Epithelial cell of proximal tubule (primary cell): ENCODE data around the gene AKT3. TPM values are rescaled to one million over a fixed set of nuclear protein-coding genes. Genes with fewer than 3 reads are reported as not detected.
A peak's percentile ranks its signal among the peaks of the same experiment; 100 is the strongest.

Experiments used
- DNase-seq: peaks from one replicate; pipeline ENCODE4 v3.0.0-alpha.2; 2011; ENCODE audit warnings: low read depth
- H3K4me3 ChIP-seq: 2 replicates; pipeline ENCODE4 v1.5.1; 2011; ENCODE audit warnings: low read depth, mild to moderate bottlenecking, low read length
- total RNA-seq: library from RNA; depleted of rRNA; stranded (reverse); fragments of >200 nt; gene quantifications from 2 replicates; pipeline ENCODE4 v1.2.3, GENCODE V29; 2015
- TF ChIP-seq, protein P1 (sequence below): conservative IDR thresholded peaks from 2 replicates; pipeline ENCODE4 v1.5.1; 2012; ENCODE audit warnings: low read depth, mild to moderate bottlenecking, low read length

Gene AKT3
- total RNA-seq, 1 donor from 2014 or later, result 12.2 TPM

DNA sequence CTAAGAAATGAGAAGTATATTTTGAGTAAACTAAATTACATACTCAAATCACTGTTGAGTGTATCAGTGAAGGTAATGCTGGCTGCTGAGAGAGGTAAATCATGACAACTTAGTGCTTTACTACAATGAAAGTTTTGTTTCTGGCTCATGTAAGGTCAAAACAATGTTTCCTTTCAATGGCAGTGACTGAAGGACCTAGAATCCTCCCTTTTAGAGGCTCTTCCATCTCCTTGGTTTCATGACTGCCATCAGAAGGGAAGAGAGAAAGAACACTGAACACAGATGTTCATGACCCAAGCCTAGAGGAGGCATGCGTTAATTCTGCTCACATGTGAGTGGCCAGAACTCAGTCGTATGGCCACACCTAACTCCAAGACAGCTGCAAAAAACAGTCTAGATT lies 130.6 kb downstream of the AKT3 start:
- H3K4me3 ChIP-seq, result no peak overlapping the region
- TF ChIP-seq, protein P1, sequence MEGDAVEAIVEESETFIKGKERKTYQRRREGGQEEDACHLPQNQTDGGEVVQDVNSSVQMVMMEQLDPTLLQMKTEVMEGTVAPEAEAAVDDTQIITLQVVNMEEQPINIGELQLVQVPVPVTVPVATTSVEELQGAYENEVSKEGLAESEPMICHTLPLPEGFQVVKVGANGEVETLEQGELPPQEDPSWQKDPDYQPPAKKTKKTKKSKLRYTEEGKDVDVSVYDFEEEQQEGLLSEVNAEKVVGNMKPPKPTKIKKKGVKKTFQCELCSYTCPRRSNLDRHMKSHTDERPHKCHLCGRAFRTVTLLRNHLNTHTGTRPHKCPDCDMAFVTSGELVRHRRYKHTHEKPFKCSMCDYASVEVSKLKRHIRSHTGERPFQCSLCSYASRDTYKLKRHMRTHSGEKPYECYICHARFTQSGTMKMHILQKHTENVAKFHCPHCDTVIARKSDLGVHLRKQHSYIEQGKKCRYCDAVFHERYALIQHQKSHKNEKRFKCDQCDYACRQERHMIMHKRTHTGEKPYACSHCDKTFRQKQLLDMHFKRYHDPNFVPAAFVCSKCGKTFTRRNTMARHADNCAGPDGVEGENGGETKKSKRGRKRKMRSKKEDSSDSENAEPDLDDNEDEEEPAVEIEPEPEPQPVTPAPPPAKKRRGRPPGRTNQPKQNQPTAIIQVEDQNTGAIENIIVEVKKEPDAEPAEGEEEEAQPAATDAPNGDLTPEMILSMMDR, result no peak
- DNase-seq, result no peak

- H3K4me3 ChIP-seq, result no peak overlapping the region
- TF ChIP-seq, protein P1, result no peak
- DNase-seq, result peak; percentile 6
These were observed 131.2 kb downstream of the AKT3 start for GRCh38 chr1:243718893-243719292.

DNA sequence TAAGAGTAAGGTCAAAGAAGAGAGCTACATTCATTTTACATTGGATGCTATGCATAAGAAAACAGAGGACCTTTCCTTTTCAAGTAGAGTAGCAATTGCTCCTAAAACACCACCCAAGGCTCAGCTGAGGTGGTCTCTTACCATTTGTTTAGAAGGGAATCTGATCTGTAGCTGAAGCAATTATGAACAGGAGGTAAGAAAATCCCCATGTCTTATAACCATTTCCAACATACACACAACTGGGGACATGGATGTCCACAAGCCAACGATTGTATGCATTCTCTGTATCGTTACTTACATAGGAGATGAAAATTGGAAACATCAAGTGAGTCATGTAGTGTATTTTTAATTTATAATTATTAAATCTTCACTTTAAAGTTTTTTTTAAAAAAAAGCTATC lies 132.0 kb downstream of the AKT3 start:
- H3K4me3 ChIP-seq, result no peak overlapping the region
- no peak for DNase-seq
- TF ChIP-seq, protein P1, result no peak

- TF ChIP-seq, protein P1, result no peak
- no peak for DNase-seq
- no peak overlapping the region for H3K4me3 ChIP-seq
These were observed 133.1 kb downstream of the AKT3 start for GRCh38 chr1:243716906-243717305.

DNA sequence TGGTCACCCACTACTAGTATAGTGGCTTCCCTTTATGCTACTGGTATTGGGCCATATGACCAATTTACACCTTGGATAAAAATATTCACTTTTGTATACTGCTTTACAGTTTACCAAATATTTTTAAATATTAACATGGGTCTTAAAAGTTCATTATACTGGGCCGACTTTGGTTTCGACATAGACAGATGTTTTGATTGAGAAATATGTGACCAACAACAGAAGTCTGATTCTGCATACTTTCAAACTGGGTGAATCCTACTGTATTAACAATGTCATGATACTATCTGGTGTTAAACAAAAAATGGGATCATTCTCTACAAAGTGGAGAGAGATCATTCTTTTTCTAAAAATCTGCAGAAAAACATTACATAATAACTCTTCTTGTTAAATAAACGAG lies 134.8 kb downstream of the AKT3 start:
- TF ChIP-seq, protein P1, result no peak
- no peak for DNase-seq
- no peak overlapping the region for H3K4me3 ChIP-seq

DNA sequence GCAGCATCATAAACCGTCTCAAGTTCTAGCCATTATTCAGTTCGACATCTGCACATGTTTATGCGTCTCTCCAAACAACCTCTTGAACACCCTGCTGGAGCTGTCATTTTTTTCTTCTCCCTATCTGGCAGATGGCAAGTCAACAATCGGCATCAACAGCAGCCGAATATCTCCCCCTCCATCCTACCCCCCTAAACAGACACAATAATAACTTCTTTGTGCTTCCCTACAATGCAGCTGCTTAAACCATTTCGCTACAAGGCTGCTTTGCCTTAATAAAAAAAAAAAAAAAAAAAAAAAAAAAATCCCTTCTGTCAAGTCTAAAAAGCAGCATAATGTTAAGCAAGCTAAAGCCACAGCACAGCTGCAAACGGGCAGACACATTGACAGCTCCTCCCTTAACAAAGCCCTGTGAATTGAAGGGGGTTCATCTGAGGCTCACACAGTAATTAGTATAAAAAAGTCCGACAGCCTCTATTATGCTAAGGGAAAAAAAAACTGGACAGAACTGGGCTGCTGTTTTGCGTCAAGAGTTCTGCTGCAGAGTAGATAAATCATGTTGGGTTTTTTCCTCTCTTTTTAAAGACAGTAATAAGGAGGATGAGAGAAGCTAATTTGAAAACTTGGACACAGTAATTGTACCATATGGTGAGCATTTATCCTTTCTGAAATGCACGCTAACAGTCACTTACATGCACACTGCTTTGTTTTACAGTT lies 136.4 kb downstream of the AKT3 start:
- TF ChIP-seq, protein P1, result no peak
- DNase-seq, result no peak
- H3K4me3 ChIP-seq, result no peak overlapping the region

- H3K4me3 ChIP-seq, result no peak overlapping the region
- DNase-seq, result no peak
- TF ChIP-seq, protein P1, result peak; percentile 29
These were observed 137.1 kb downstream of the AKT3 start for GRCh38 chr1:243712941-243713340.
